HG03432 (cell line): Measurements from ENCODE around the gene TRIM10.
"Not testable (repeated sequence)": the region's sequence is repeated elsewhere in the genome, so short reads cannot be mapped to it uniquely, and the experiment has no call there.

Source experiments
- ATAC-seq: cut with Tn5 transposase; IDR thresholded peaks from one replicate; pipeline ENCODE4 v1.9.1; 2021; ENCODE audit warnings: mild to moderate bottlenecking, moderate library complexity; ENCODE audit not compliant: unreplicated experiment

The TRIM10 gene

GRCh38 chr6:30130887-30131862, 29.8 kb downstream of the TRIM10 start:
- ATAC-seq, result no peak

- ATAC-seq, result no peak
These were observed 30.8 kb downstream of the TRIM10 start for GRCh38 chr6:30130179-30130679.

- ATAC-seq, result no peak
These were observed 31.5 kb downstream of the TRIM10 start for GRCh38 chr6:30129265-30130178.

- no peak for ATAC-seq
These were observed 33.5 kb downstream of the TRIM10 start for GRCh38 chr6:30127238-30128093.

GRCh38 chr6:30122515-30122914, 38.5 kb downstream of the TRIM10 start:
- ATAC-seq, result no peak

GRCh38 chr6:30121446-30122366, 39.3 kb downstream of the TRIM10 start:
- no peak for ATAC-seq

GRCh38 chr6:30118691-30119090, 42.3 kb downstream of the TRIM10 start:
- not testable (repeated sequence) for ATAC-seq

GRCh38 chr6:30116724-30117123, 44.3 kb downstream of the TRIM10 start:
- no peak for ATAC-seq

GRCh38 chr6:30113841-30114240, 47.2 kb downstream of the TRIM10 start:
- no peak for ATAC-seq

- ATAC-seq, result peak; percentile 70
These were observed 47.8 kb downstream of the TRIM10 start, which contains the start of gene TRIM31 for GRCh38 chr6:30113003-30113759. TRIM31 (minus strand) TSS chr6:30113090; CDS start chr6:30112805, 285 bp downstream.

GRCh38 chr6:30112402-30112994, 48.5 kb downstream of the TRIM10 start:
- no peak for ATAC-seq

GRCh38 chr6:30111266-30111856, 49.6 kb downstream of the TRIM10 start:
- no peak for ATAC-seq

- no peak for ATAC-seq
These were observed 56.4 kb downstream of the TRIM10 start for GRCh38 chr6:30104661-30105060.

GRCh38 chr6:30103872-30104179, 57.2 kb downstream of the TRIM10 start:
- ATAC-seq, result no peak

- ATAC-seq, result peak; percentile 65
These were observed 57.8 kb downstream of the TRIM10 start for GRCh38 chr6:30102970-30103871.

- no peak for ATAC-seq
These were observed 58.5 kb downstream of the TRIM10 start for GRCh38 chr6:30102414-30102969.
